CD8-positive, alpha-beta memory T cell (primary cell): ENCODE results near the gene ARRDC3. TPM values are rescaled to one million over a fixed set of nuclear protein-coding genes. Genes with fewer than 3 reads are reported as not detected.
A peak's percentile ranks its signal among the peaks of the same experiment; 100 is the strongest.

Experiments
- CTCF ChIA-PET: fragments of 350-600 bp; sonication (Branson Sonifier 250); formaldehyde crosslinking; loops from one replicate; lab custom pipeline; 2021; ENCODE audit warnings: antibody characterized with exemption; lab: Charles Lee
- POLR2A ChIA-PET: fragments of 350-600 bp; sonication (Branson Sonifier 250); formaldehyde crosslinking; loops from one replicate; lab custom pipeline; 2021; ENCODE audit warnings: antibody characterized with exemption; lab: Charles Lee
- DNase-seq, 5 donors: peaks; one replicate each; pipeline versions ENCODE4 v3.0.0 to v3.0.0-alpha.2; 2020 to 2022; ENCODE audit warnings: mixed read lengths in 1 of 5
- H3K27ac ChIP-seq: one replicate; pipeline ENCODE4 v1.7.0; 2013; ENCODE audit warnings: low read depth, mild to moderate bottlenecking, low read length, moderate library complexity
- H3K27me3 ChIP-seq: 2 replicates; pipeline ENCODE4 v1.7.0; 2013; ENCODE audit warnings: low read length, mild to moderate bottlenecking; ENCODE audit not compliant: insufficient read depth, poor library complexity, severe bottlenecking
- H3K36me3 ChIP-seq: 2 replicates; pipeline ENCODE4 v1.7.0; 2013; ENCODE audit warnings: mild to moderate bottlenecking, low read length, moderate library complexity; ENCODE audit not compliant: insufficient read depth
- H3K4me1 ChIP-seq: 2 replicates; pipeline ENCODE4 v1.7.0; 2013; ENCODE audit warnings: mild to moderate bottlenecking, low read length, moderate library complexity; ENCODE audit not compliant: insufficient read depth
- H3K4me3 ChIP-seq: 2 replicates; pipeline ENCODE4 v1.7.0; 2013; ENCODE audit warnings: mild to moderate bottlenecking, low read length
- H3K9me3 ChIP-seq: 2 replicates; pipeline ENCODE4 v1.7.0; 2013; ENCODE audit warnings: mild to moderate bottlenecking, low read length
- H3K27ac Mint-ChIP-seq, 8 donors: one replicate each; pipeline ENCODE4 v1.8.0; 2020 to 2021; ENCODE audit warnings: mixed read lengths in 8 of 8, mild to moderate bottlenecking in 6 of 8, inconsistent platforms in 3 of 8, moderate library complexity in 3 of 8
- H3K27me3 Mint-ChIP-seq, 2 donors: one replicate each; pipeline ENCODE4 v1.8.0; 2020 to 2021; ENCODE audit warnings: mixed read lengths in 2 of 2, mild to moderate bottlenecking in 1 of 2, moderate library complexity in 1 of 2
- H3K36me3 Mint-ChIP-seq, 3 donors: one replicate each; pipeline ENCODE4 v1.8.0; 2020 to 2021; ENCODE audit warnings: mixed read lengths in 3 of 3, inconsistent platforms in 1 of 3, mild to moderate bottlenecking in 1 of 3
- H3K4me1 Mint-ChIP-seq, 3 donors: one replicate each; pipeline ENCODE4 v1.8.0; 2020 to 2021; ENCODE audit warnings: mixed read lengths in 3 of 3, inconsistent platforms in 1 of 3, mild to moderate bottlenecking in 1 of 3
- H3K4me3 Mint-ChIP-seq, 7 donors: one replicate each; pipeline ENCODE4 v1.8.0; 2020 to 2021; ENCODE audit warnings: mixed read lengths in 7 of 7, mild to moderate bottlenecking in 6 of 7, moderate library complexity in 4 of 7, inconsistent platforms in 2 of 7
- H3K9me3 Mint-ChIP-seq, 5 donors: one replicate each; pipeline ENCODE4 v1.8.0; 2020 to 2022; ENCODE audit warnings: mixed read lengths in 5 of 5, mild to moderate bottlenecking in 3 of 5, moderate library complexity in 2 of 5, inconsistent platforms in 1 of 5
- polyA plus RNA-seq: library from polyadenylated mRNA; unstranded; fragments of 300-500 nt; fragmentation: Illumina TruSeq; gene quantifications from one replicate; pipeline ENCODE4 v1.2.3, GENCODE V29; 2021
- total RNA-seq, 2 experiments: library from RNA; stranded (reverse); gene quantifications; one replicate each; pipeline ENCODE4 v1.2.3, GENCODE V29; 2021

ARRDC3 gene
- total RNA-seq (10 to 100 TPM; 30.3 to 32.4 TPM), polyA plus RNA-seq (54.4 TPM)

- Mint-ChIP-seq H3K4me1 (peaks cover 27 to 31% (median 29%) of the 10 kb centered on the region in 3 donors), H3K27me3 (peaks cover 0 to 2% of the 10 kb centered on the region in 2 donors), H3K9me3 (no peaks in the 10 kb centered on the region), H3K27ac (peak within 1 kb of the TSS; percentile 95 to 100 (median 98)), H3K36me3 (peaks cover 0 to 43% (median 0%) of the 10 kb centered on the region in 3 donors), H3K4me3 (peak within 1 kb of the TSS; percentile 94 to 100 (median 96))
- Histone ChIP-seq H3K27ac (peak within 1 kb of the TSS; percentile 100), H3K4me1 (peaks cover 18% of the 10 kb centered on the region), H3K4me3 (peak within 1 kb of the TSS; percentile 94), H3K27me3 (no peaks in the 10 kb centered on the region), H3K36me3 (peaks cover 1% of the 10 kb centered on the region), H3K9me3 (no peaks in the 10 kb centered on the region)
- DNase-seq: peak; percentile 92 to 97 (median 96)
- ChIA-PET POLR2A (interaction anchor here (0.5 to 3.7 kb wide), 17 partner anchors 9 to 974 kb away, joined by 3 to 29 read pairs (median 5); partner anchors contain the start of genes CETN3 and LYSMD3), CTCF (interaction anchor here (0.5 to 8.8 kb wide), 21 partner anchors 12 to 517 kb away, joined by 3 to 137 read pairs (median 8); no protein-coding TSS in a partner anchor)
These were observed at the start of gene ARRDC3 for GRCh38 chr5:91383027-91383955. Gene ARRDC3 (minus strand): TSS chr5:91383317. CDS start chr5:91383092, 225 bp downstream.

- no peak overlapping the region for H3K4me3 Mint-ChIP-seq
- no peak overlapping the region for H3K4me3 ChIP-seq
- no peaks in the 10 kb centered on the region for H3K36me3 ChIP-seq
- no peaks in the 10 kb centered on the region for H3K27me3 Mint-ChIP-seq
- no peaks in the 10 kb centered on the region for H3K27me3 ChIP-seq
- H3K4me1 Mint-ChIP-seq: peaks cover 23 to 27% (median 24%) of the 10 kb centered on the region in 3 donors
- H3K4me1 ChIP-seq: peaks cover 23% of the 10 kb centered on the region
- no peaks in the 10 kb centered on the region for H3K9me3 ChIP-seq
- POLR2A ChIA-PET: no interaction called here
- peaks cover 0 to 16% (median 3%) of the 10 kb centered on the region in 3 donors for H3K36me3 Mint-ChIP-seq
- H3K9me3 Mint-ChIP-seq: peaks cover 3 to 9% (median 9%) of the 10 kb centered on the region in 5 donors
- no peak for DNase-seq
- peak overlapping the region in 3 of 8 donors; percentile 15 to 36 (median 17) for H3K27ac Mint-ChIP-seq
- CTCF ChIA-PET: no interaction called here
- H3K27ac ChIP-seq: no peak overlapping the region
These were observed 47.8 kb upstream of the ARRDC3 start for GRCh38 chr5:91430949-91431348.

GRCh38 chr5:91424638-91425436, 41.7 kb upstream of the ARRDC3 start:
- Mint-ChIP-seq H3K27ac (no peak overlapping the region), H3K9me3 (peaks cover 3 to 9% (median 6%) of the 10 kb centered on the region in 5 donors), H3K27me3 (no peaks in the 10 kb centered on the region), H3K36me3 (peaks cover 0 to 11% (median 3%) of the 10 kb centered on the region in 3 donors), H3K4me1 (peaks cover 4 to 16% (median 5%) of the 10 kb centered on the region in 3 donors), H3K4me3 (no peak overlapping the region)
- H3K27me3 ChIP-seq: no peaks in the 10 kb centered on the region
- H3K36me3 ChIP-seq: no peaks in the 10 kb centered on the region
- no peak overlapping the region for H3K4me3 ChIP-seq
- no peak overlapping the region for H3K27ac ChIP-seq
- ChIA-PET CTCF (interaction anchor here (1.2 kb wide), 1 partner anchor 8 kb away, joined by 3 read pairs; no protein-coding TSS in a partner anchor), POLR2A (no interaction called here)
- DNase-seq: no peak
- H3K9me3 ChIP-seq: no peaks in the 10 kb centered on the region
- no peaks in the 10 kb centered on the region for H3K4me1 ChIP-seq

GRCh38 chr5:91423871-91424270, 40.8 kb upstream of the ARRDC3 start:
- Histone ChIP-seq H3K9me3 (no peaks in the 10 kb centered on the region), H3K4me1 (no peaks in the 10 kb centered on the region), H3K36me3 (no peaks in the 10 kb centered on the region), H3K27ac (no peak overlapping the region), H3K4me3 (no peak overlapping the region), H3K27me3 (no peaks in the 10 kb centered on the region)
- H3K27me3 Mint-ChIP-seq: no peaks in the 10 kb centered on the region
- H3K36me3 Mint-ChIP-seq: peaks cover 0 to 5% (median 3%) of the 10 kb centered on the region in 3 donors
- no peak overlapping the region for H3K4me3 Mint-ChIP-seq
- CTCF ChIA-PET: interaction anchor here (1.2 kb wide), 1 partner anchor 9 kb away, joined by 3 read pairs; no protein-coding TSS in a partner anchor
- H3K4me1 Mint-ChIP-seq: peaks cover 8 to 20% (median 11%) of the 10 kb centered on the region in 3 donors
- DNase-seq: no peak
- H3K27ac Mint-ChIP-seq: no peak overlapping the region
- POLR2A ChIA-PET: no interaction called here
- H3K9me3 Mint-ChIP-seq: peaks cover 0 to 3% (median under 1%) of the 10 kb centered on the region in 5 donors

- Mint-ChIP-seq H3K9me3 (no peaks in the 10 kb centered on the region), H3K27ac (peak overlapping the region in 1 of 8 donors; percentile 11), H3K36me3 (no peaks in the 10 kb centered on the region), H3K27me3 (peaks cover 0 to 1% of the 10 kb centered on the region in 2 donors), H3K4me1 (peaks cover 8 to 20% (median 15%) of the 10 kb centered on the region in 3 donors), H3K4me3 (no peak overlapping the region)
- ChIA-PET CTCF (interaction anchor here (0.7 to 2.7 kb wide), 6 partner anchors 9 to 554 kb away, joined by 3 to 29 read pairs (median 14); no protein-coding TSS in a partner anchor), POLR2A (no interaction called here)
- no peaks in the 10 kb centered on the region for H3K9me3 ChIP-seq
- H3K27me3 ChIP-seq: no peaks in the 10 kb centered on the region
- no peaks in the 10 kb centered on the region for H3K4me1 ChIP-seq
- no peak overlapping the region for H3K27ac ChIP-seq
- H3K36me3 ChIP-seq: no peaks in the 10 kb centered on the region
- no peak overlapping the region for H3K4me3 ChIP-seq
- no peak for DNase-seq
These were observed 37.8 kb upstream of the ARRDC3 start for GRCh38 chr5:91420879-91421278.

GRCh38 chr5:91419571-91420537, 36.7 kb upstream of the ARRDC3 start:
- peak overlapping the region in 1 of 8 donors; percentile 7 for H3K27ac Mint-ChIP-seq
- Histone ChIP-seq H3K9me3 (no peaks in the 10 kb centered on the region), H3K4me3 (no peak overlapping the region), H3K4me1 (no peaks in the 10 kb centered on the region), H3K36me3 (no peaks in the 10 kb centered on the region), H3K27me3 (no peaks in the 10 kb centered on the region), H3K27ac (no peak overlapping the region)
- ChIA-PET POLR2A (interaction anchor here (0.9 kb wide), 1 partner anchor 39 kb away, joined by 4 read pairs; no protein-coding TSS in a partner anchor), CTCF (interaction anchor here (0.6 to 2.7 kb wide), 26 partner anchors 8 to 617 kb away, joined by 3 to 29 read pairs (median 4); partner anchors contain the start of gene ARRDC3)
- peak; percentile 53 to 77 (median 63) for DNase-seq
- H3K36me3 Mint-ChIP-seq: no peaks in the 10 kb centered on the region
- peaks cover 8 to 20% (median 15%) of the 10 kb centered on the region in 3 donors for H3K4me1 Mint-ChIP-seq
- H3K9me3 Mint-ChIP-seq: no peaks in the 10 kb centered on the region
- H3K4me3 Mint-ChIP-seq: no peak overlapping the region
- peaks cover 0 to 1% of the 10 kb centered on the region in 2 donors for H3K27me3 Mint-ChIP-seq
